ENCODE measurements around the gene TIMM13. TPM values are rescaled to one million over a fixed set of nuclear protein-coding genes. Genes with fewer than 3 reads are reported as not detected.

Gene TIMM13
- polyA plus RNA-seq, 2 of the 4 experiments (the other 2 are of a cell fraction) = 24.7 to 81.2 TPM

DNA sequence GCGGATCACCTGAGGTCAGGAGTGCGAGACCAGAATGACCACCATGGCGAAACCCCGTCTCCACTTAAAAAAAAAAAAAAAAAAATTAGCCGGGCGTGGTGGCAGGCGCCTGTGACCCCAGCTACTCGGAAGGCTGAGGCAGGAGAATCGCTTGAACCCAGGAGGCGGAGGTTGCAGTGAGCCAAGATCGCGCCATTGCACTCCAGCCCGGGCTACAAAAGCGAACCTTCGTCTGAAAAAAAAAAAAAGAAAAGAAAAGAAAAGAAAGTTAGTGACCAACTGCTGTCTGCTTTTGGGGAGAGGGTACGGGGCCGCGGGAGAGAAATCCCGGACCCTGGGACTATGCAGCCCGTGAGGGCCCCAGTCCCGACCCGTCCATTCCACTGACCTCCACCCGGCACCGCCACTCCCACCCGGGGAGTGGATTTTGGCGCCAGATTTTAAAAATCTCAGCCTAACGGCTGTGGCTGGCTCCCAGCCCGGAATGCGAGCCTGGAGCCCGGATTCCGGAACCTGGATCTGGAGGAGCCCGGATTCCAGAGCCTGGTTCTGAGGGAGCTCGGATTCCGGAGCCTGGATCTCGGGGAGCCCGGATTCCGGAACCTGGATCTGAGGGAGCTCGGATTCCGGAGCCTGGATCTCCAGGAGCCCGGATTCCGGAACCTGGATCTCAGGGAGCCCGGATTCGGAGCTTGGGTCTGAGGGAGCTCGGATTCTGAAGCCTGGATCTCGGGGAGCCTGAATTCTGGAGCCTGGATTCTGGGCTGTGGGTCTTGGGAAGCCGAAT lies 35.4 kb upstream of the TIMM13 start (continued):
- 0 out of 2 replicates have a peak, but pooled peaks have one; percentile 63 for TF ChIP-seq EHF (CRISPR knock-in tag; IDR thresholded peaks at IDR 0.05)
- TF ChIP-seq POLR2A (IDR thresholded peaks at IDR 0.05; ENCODE audit: low read length) = no peak
- TF ChIP-seq HOXB13 (CRISPR knock-in tag; IDR thresholded peaks at IDR 0.05; ENCODE audit: low read depth) = 0 out of 2 replicates have a peak, but pooled peaks have one; percentile 28
- TF ChIP-seq MAZ (IDR thresholded peaks at IDR 0.05; ENCODE audit: borderline replicate concordance, low read depth, low read length) = no peak
- TF ChIP-seq, protein P1, sequence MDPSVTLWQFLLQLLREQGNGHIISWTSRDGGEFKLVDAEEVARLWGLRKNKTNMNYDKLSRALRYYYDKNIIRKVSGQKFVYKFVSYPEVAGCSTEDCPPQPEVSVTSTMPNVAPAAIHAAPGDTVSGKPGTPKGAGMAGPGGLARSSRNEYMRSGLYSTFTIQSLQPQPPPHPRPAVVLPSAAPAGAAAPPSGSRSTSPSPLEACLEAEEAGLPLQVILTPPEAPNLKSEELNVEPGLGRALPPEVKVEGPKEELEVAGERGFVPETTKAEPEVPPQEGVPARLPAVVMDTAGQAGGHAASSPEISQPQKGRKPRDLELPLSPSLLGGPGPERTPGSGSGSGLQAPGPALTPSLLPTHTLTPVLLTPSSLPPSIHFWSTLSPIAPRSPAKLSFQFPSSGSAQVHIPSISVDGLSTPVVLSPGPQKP (IDR thresholded peaks at IDR 0.05; ENCODE audit: low read depth, low read length) = no peak
- TF ChIP-seq FOSB (CRISPR knock-in tag; IDR thresholded peaks at IDR 0.05) = no peak
- TF ChIP-seq, protein P2, sequence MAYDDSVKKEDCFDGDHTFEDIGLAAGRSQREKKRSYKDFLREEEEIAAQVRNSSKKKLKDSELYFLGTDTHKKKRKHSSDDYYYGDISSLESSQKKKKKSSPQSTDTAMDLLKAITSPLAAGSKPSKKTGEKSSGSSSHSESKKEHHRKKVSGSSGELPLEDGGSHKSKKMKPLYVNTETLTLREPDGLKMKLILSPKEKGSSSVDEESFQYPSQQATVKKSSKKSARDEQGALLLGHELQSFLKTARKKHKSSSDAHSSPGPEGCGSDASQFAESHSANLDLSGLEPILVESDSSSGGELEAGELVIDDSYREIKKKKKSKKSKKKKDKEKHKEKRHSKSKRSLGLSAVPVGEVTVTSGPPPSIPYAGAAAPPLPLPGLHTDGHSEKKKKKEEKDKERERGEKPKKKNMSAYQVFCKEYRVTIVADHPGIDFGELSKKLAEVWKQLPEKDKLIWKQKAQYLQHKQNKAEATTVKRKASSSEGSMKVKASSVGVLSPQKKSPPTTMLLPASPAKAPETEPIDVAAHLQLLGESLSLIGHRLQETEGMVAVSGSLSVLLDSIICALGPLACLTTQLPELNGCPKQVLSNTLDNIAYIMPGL (CRISPR knock-in tag; IDR thresholded peaks at IDR 0.05; ENCODE audit: borderline replicate concordance) = no peak
- TF ChIP-seq RARB (CRISPR knock-in tag; IDR thresholded peaks at IDR 0.05) = peak; percentile 68; the same call in 1 of the 2 replicates
- TF ChIP-seq ZC3H11A (IDR thresholded peaks at IDR 0.05) = no peak
- TF ChIP-seq, protein P3, sequence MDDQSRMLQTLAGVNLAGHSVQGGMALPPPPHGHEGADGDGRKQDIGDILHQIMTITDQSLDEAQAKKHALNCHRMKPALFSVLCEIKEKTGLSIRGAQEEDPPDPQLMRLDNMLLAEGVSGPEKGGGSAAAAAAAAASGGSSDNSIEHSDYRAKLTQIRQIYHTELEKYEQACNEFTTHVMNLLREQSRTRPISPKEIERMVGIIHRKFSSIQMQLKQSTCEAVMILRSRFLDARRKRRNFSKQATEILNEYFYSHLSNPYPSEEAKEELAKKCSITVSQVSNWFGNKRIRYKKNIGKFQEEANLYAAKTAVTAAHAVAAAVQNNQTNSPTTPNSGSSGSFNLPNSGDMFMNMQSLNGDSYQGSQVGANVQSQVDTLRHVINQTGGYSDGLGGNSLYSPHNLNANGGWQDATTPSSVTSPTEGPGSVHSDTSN (IDR thresholded peaks at IDR 0.05) = no peak
- peak in 1 of 2 experiments; percentile 84; a peak in 3 of 5 replicates for TF ChIP-seq JUN (IDR thresholded peaks at IDR 0.05)
- TF ChIP-seq RFX5 (IDR thresholded peaks at IDR 0.05) = peak; percentile 80
- TF ChIP-seq RAD21 (conservative IDR thresholded peaks at IDR 0.05 in 1 of 2, IDR thresholded peaks at IDR 0.05 in 1 of 2) = peak in 1 of 2 experiments; percentile 4; a peak in 1 of 5 replicates
- TF ChIP-seq PHF8 (IDR thresholded peaks at IDR 0.05; ENCODE audit: borderline replicate concordance, low read depth) = no peak
- no peak for TF ChIP-seq HEYL (CRISPR knock-in tag; IDR thresholded peaks at IDR 0.05)
- TF ChIP-seq GATA3 (IDR thresholded peaks at IDR 0.05; ENCODE audit: borderline replicate concordance) = peak; percentile 53; the same call in 1 of the 2 replicates
- TF ChIP-seq HOXA7 (CRISPR knock-in tag; IDR thresholded peaks at IDR 0.05) = no peak
- TF ChIP-seq RNF2 (IDR thresholded peaks at IDR 0.05; ENCODE audit: borderline replicate concordance, low read depth) = no peak
- TF ChIP-seq, protein P4, sequence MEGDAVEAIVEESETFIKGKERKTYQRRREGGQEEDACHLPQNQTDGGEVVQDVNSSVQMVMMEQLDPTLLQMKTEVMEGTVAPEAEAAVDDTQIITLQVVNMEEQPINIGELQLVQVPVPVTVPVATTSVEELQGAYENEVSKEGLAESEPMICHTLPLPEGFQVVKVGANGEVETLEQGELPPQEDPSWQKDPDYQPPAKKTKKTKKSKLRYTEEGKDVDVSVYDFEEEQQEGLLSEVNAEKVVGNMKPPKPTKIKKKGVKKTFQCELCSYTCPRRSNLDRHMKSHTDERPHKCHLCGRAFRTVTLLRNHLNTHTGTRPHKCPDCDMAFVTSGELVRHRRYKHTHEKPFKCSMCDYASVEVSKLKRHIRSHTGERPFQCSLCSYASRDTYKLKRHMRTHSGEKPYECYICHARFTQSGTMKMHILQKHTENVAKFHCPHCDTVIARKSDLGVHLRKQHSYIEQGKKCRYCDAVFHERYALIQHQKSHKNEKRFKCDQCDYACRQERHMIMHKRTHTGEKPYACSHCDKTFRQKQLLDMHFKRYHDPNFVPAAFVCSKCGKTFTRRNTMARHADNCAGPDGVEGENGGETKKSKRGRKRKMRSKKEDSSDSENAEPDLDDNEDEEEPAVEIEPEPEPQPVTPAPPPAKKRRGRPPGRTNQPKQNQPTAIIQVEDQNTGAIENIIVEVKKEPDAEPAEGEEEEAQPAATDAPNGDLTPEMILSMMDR (IDR thresholded peaks at IDR 0.05) = no peak
- TF ChIP-seq ZNF302 (CRISPR knock-in tag; IDR thresholded peaks at IDR 0.05) = peak; percentile 20; the same call in 1 of the 2 replicates
- TF ChIP-seq, protein P5, sequence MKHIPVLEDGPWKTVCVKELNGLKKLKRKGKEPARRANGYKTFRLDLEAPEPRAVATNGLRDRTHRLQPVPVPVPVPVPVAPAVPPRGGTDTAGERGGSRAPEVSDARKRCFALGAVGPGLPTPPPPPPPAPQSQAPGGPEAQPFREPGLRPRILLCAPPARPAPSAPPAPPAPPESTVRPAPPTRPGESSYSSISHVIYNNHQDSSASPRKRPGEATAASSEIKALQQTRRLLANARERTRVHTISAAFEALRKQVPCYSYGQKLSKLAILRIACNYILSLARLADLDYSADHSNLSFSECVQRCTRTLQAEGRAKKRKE (CRISPR knock-in tag; IDR thresholded peaks at IDR 0.05; ENCODE audit: low read depth) = peak; percentile 52; the same call in 1 of the 2 replicates
- TF ChIP-seq NFE2L2 (conservative IDR thresholded peaks at IDR 0.05; ENCODE audit: low read length) = no peak
- TF ChIP-seq SREBF2 (IDR thresholded peaks at IDR 0.05) = no peak
- TF ChIP-seq EHMT2 (IDR thresholded peaks at IDR 0.05; ENCODE audit: low read depth) = no peak
- TF ChIP-seq, protein P6, sequence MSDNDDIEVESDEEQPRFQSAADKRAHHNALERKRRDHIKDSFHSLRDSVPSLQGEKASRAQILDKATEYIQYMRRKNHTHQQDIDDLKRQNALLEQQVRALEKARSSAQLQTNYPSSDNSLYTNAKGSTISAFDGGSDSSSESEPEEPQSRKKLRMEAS (IDR thresholded peaks at IDR 0.05) = peak; percentile 64
- TF ChIP-seq, protein P7, sequence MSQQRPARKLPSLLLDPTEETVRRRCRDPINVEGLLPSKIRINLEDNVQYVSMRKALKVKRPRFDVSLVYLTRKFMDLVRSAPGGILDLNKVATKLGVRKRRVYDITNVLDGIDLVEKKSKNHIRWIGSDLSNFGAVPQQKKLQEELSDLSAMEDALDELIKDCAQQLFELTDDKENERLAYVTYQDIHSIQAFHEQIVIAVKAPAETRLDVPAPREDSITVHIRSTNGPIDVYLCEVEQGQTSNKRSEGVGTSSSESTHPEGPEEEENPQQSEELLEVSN (IDR thresholded peaks at IDR 0.05; ENCODE audit: borderline replicate concordance, low read depth) = peak; percentile 60; the same call in 1 of the 2 replicates
- no peak for TF ChIP-seq FOXS1 (CRISPR knock-in tag; IDR thresholded peaks at IDR 0.05)
- peak; percentile 78; the same call in 1 of the 2 replicates for TF ChIP-seq HOXB5 (CRISPR knock-in tag; IDR thresholded peaks at IDR 0.05)
- TF ChIP-seq TP53 (CRISPR knock-in tag; IDR thresholded peaks at IDR 0.05) = no peak
- TF ChIP-seq RCOR1 (IDR thresholded peaks at IDR 0.05; ENCODE audit: low read depth, low read length) = no peak
